GM18861 (cell line): ENCODE results near the gene TBC1D25.
A peak's percentile ranks its signal among the peaks of the same experiment; 100 is the strongest.

Source experiments
- ATAC-seq: cut with Tn5 transposase; IDR thresholded peaks from one replicate; pipeline ENCODE4 v1.9.1; 2021; ENCODE audit not compliant: unreplicated experiment

Gene TBC1D25

GRCh38 chrX:48539345-48540027, at the start of gene TBC1D25:
Gene TBC1D25, plus strand, starts transcription at chrX:48539714. Its CDS starts 84 bp downstream, at chrX:48539798.
- peak; percentile 57 for ATAC-seq

- ATAC-seq, result no peak
Observed at GRCh38 chrX:48489892-48490291, 49.6 kb upstream of the TBC1D25 start.

GRCh38 chrX:48490661-48491060, 48.9 kb upstream of the TBC1D25 start:
- ATAC-seq, result no peak

GRCh38 chrX:48491809-48492208, 47.7 kb upstream of the TBC1D25 start:
- no peak for ATAC-seq

GRCh38 chrX:48492293-48492910, 47.1 kb upstream of the TBC1D25 start:
- no peak for ATAC-seq

GRCh38 chrX:48493890-48494364, 45.6 kb upstream of the TBC1D25 start:
- ATAC-seq, result no peak

- ATAC-seq, result no peak
Observed at GRCh38 chrX:48496660-48497059, 42.9 kb upstream of the TBC1D25 start.

- ATAC-seq, result no peak
Observed at GRCh38 chrX:48497871-48498270, 41.6 kb upstream of the TBC1D25 start.

GRCh38 chrX:48498374-48498809, 41.1 kb upstream of the TBC1D25 start:
- ATAC-seq, result no peak

- no peak for ATAC-seq
Observed at GRCh38 chrX:48504261-48504660, 35.3 kb upstream of the TBC1D25 start.

GRCh38 chrX:48505481-48505880, 34.0 kb upstream of the TBC1D25 start:
- ATAC-seq, result no peak

- no peak for ATAC-seq
Observed at GRCh38 chrX:48507246-48507645, 32.3 kb upstream of the TBC1D25 start.

GRCh38 chrX:48508400-48509244, 30.9 kb upstream of the TBC1D25 start, which contains the start of gene PORCN:
Gene PORCN, plus strand, starts transcription at chrX:48508992. Its CDS starts 829 bp downstream, at chrX:48509821.
- ATAC-seq, result peak; percentile 47

GRCh38 chrX:48509245-48509590, 30.3 kb upstream of the TBC1D25 start:
- no peak for ATAC-seq

GRCh38 chrX:48509619-48510018, 29.9 kb upstream of the TBC1D25 start:
- no peak for ATAC-seq

- no peak for ATAC-seq
Observed at GRCh38 chrX:48511560-48511959, 28.0 kb upstream of the TBC1D25 start.

- no peak for ATAC-seq
Observed at GRCh38 chrX:48512371-48512935, 27.1 kb upstream of the TBC1D25 start.

- no peak for ATAC-seq
Observed at GRCh38 chrX:48513670-48514069, 25.8 kb upstream of the TBC1D25 start.

- ATAC-seq, result no peak
Observed at GRCh38 chrX:48514126-48514806, 25.2 kb upstream of the TBC1D25 start.

- no peak for ATAC-seq
Observed at GRCh38 chrX:48514868-48515460, 24.6 kb upstream of the TBC1D25 start.
